ENCODE data around the gene MPHOSPH6.
"Not testable (repeated sequence)": the region's sequence is repeated elsewhere in the genome, so short reads cannot be mapped to it uniquely, and the experiment has no call there.

MPHOSPH6 gene, protein sequence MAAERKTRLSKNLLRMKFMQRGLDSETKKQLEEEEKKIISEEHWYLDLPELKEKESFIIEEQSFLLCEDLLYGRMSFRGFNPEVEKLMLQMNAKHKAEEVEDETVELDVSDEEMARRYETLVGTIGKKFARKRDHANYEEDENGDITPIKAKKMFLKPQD

DNA sequence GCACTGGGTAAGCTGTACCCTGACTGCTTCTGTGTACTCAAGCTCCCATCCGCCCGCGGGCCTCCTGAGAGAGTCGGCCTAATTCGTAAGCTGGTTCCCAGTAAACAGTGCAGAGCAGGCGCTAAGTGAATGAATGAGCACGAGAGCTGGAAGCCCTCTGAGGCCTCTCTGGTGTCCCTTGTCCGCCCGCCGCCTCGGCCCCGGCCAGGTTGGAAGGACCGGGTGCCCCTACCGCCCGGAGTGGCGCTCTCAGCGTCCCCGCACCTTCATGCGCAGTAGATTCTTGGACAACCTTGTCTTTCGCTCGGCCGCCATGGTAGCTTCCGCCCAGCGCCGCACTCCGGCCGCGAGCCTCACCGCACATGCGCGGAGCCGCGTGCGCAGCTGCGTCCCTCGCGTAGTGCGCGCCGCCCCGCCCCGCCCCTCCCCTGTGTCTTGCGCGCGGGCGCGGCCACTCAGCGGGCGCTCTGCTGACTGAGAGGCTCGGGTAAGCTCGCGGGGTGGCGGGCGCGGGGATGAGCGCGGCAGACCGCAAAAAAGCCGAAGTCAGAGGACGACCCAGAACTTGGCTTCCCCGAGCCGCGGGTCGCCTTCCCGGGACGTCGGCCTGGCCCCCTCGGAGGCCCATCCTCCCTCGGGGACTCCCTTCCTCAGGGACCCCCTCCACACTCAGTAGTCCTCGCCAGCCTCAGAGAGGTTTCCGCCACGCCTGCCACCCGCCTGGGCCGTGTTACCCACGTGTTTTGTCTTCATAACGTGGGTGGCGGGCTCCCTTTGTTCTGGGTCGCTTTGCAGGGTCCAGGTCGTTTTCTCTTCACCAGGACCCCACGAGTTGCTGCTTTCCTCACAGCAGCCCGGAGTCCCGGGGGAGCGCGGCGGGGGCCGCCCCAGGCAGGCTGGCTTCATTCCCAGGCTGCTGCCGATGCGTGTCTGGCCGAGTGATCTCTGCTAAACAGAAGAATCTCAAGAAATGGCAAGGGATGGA is at the start of gene MPHOSPH6:
TSS of gene MPHOSPH6 (minus strand) at position 364 of the 985 bp plus-strand sequence. CDS start at position 315, 49 bp downstream.
- DNase-seq, result peak; percentile 88 to 92

DNA sequence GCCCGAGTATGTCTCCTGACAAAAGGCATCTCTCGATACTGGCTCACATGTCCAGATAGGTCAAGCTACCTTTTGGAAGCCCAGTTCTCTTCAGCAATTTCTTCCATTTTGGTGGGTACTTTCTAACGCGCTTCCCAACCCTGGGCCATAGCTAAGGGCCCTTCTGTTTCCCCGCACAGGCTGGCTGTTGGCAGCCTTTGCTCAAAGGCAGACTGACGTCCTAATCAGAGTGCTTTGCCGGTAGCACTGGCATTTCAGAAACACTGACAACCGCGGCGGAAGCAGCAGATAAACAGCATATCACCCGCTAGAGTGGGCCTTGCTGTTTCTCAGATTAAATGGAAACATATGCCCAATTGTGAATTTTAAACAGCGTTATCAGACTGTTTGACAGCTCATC is 49.3 kb upstream of the MPHOSPH6 start:
- DNase-seq, result no peak

DNA sequence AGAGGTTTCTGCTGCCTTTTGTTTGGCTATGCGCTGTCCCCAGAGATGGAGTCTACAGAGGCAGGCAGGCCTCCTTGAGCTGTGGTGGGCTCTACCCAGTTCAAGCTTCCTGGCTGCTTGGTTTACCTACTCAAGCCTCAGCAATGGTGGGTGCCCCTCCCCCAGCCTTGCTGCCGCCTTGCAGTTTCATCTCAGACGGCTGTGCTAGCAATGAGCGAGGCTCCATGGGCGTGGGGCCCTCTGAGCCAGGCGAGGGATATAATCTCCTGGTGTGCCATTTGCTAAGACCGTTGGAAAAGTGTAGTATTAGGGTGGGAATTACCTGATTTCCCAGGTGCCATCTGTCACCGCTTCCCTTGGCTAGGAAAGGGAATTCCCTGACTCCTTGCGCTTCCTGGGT is 39.3 kb upstream of the MPHOSPH6 start:
- not testable (repeated sequence) for DNase-seq

DNA sequence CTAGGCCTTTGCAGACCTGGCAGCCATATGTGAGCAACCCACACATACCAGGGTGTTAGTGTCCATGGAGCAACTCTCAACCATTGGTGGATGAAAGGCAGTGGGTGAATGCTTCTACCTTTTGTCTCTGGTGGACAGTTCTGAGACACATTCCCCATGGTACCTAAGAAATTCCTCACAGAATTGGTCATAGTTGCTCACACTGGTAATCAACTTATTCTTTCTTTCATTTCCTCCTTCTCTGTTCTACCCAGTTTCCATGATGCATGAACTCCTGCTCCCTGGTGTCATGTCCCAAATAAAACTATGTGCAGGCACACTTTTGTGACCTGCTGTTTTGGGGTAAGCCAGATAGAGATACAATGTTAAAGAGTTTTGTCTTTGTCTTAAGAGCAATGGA is 33.2 kb upstream of the MPHOSPH6 start:
- no peak for DNase-seq

DNA sequence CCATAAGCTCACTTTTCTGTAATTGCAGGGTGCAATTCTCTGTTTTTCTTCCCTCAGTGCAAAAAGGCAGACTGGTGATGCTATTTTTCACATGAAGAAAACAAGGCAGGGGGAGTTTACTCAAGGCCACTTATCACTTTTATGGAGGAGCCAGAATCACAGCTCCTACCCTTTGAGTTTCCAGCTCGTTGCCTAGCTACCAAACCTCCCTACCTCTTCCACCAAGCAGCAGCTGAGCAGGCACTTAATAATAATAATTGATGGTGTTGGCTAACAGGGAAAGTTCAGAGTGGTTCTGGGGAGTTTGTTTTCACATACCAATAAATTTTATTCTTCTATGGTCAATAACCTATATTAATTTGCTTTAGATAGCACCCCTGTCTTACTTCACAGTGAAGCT is 31.9 kb upstream of the MPHOSPH6 start:
- DNase-seq, result no peak

DNA sequence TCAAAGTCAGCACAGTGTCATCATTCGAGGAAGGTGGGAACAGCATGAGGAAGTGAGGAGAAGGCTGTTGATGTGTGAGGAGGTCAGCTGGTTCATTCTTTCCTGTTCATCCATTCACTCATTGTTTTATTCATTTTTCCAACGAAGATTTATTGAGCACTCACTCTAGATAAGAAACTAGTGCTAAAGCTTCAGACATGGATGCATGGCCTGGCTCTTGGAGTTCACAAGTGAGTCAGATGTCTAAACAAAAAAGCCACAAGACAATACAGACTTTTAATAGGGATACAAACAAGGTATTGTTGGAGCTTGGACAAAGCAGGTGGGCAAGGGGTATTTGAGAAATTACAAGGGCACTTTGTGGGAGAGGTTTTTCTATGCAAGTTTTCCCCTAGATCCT is 31.3 kb upstream of the MPHOSPH6 start:
- DNase-seq, result no peak

DNA sequence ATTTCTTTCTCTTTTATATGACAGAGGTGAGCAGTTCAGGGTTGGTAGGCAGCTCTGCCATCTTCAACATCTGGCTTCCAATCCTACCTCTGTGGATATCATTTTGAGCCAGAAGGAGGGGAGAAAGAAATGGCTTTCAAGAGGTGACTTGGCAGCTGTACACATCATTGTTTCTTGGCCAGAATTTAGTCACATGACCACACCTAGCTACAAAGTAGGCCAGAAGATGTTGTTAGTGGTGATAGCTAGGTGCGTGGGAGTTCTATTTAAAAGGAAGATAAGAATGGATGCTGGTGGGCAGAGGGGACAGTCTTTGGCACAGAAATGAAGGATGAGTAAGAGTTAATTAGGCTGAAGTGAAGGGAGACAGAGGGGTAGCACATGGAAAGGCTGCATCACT is 29.2 kb upstream of the MPHOSPH6 start:
- DNase-seq, result no peak

DNA sequence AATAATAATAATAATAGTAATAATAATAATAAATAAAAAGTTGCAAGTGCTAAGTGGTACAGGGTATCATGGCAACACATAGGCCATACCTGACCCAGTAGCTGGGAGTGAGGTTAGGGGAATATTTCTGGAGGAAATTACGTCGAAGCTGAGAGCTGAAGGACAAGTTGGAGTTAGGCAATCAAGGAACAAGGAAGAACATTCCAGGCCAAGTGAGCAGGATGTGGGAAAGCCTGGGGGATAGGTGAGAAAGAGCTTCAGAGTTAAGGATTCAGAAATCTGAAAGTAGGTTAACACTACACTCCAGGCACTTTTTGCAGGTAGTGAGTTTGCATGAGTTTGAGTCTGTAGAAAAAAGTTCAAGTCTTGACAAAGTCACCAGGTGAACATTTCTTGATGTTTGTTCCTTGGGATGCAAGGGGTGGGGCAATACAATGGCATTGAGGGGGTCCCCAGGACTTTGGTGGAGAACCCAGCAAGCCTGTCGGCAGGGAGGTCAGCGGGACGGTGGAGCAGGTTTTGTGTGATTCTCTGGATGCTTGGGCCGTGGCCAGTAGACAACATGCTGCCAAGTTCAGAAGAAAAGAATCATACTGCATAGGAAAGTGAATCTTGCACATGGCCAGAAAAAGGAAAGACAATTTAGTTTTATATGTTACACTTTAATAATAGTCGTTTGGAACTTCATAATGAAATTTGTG is 27.7 kb upstream of the MPHOSPH6 start:
- DNase-seq, result no peak

DNA sequence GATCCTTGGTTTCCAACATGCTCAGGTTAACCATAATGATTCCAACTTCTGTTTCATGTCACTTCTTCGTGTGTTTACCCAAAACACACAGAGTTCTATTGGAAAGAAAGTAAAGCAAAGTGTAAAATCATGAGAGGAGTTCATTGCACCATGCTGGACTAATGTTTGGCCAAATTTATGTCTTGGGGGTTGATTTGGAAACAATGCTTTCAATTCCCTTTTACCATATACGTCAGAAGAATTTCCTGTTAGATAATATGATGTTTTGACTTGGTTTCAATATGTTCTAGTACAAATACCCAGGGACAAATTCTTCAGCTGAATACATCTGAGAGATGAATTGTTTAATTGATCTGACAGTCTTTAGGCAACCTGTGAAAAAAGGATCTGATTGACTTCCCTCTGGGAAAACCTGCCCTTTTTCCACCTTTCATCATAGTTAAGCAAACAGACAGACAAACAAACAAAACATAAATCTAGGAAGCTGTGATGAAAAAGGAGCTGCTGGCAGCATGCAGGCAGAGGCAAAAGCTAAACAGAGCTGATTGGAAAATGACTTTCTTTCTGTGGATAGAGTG is 26.0 kb upstream of the MPHOSPH6 start:
- DNase-seq, result no peak

DNA sequence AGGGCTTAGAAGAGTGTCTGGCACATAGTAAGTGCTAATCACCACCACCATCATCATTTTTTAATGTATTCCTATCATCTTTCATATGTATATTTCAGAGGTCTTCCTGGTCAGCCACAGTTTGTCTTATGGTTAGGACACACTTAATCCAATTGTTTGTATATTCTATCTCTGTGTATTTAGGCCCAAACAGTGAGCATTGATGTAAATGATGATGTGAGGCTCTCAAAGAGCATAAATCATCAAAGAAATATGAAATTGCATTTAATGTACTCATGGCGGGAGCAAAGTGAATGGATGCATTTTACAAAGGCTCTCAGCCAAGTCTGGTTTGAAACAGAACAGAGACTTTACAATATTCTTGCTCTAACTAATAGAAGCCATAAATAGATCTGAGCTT is 24.1 kb upstream of the MPHOSPH6 start:
- DNase-seq, result no peak

DNA sequence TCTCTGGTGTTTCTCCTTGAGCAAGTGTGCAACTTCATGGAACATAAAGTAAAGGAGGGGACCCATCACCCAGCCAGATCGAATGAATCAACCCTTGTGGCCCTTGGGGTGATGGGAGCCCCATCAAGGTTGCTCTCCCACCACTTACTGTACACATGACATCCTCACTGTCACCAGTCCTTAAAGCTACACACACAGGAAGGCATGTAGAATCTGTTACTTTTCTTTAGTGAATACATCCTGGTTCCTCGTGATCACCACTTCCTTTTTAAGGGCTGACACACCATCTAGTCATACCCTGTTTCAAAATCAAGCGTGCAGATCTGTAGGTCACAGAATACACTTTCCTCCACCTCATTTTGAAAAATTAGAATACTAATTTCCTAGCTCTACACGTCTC is 22.6 kb upstream of the MPHOSPH6 start:
- peak; percentile 30 to 33 for DNase-seq

DNA sequence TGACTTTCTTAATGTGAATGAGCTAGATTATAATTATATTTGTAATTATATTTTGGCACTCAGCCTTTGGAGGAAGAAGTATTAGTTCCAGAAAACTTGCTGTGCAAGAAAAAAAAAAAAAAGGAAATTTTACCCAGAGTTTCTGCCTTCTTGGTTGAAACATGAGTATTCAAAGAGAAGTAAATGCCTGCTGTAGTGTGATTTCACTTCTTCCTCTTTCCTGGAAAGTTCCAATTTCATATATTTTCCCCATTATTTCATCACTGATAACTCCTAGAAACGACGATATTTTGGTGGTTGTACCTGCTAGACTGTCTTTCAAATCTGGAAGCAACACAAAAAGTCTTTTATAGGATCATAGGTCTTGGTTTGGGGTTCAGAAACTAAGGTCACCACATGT is 20.4 kb upstream of the MPHOSPH6 start:
- DNase-seq, result no peak

DNA sequence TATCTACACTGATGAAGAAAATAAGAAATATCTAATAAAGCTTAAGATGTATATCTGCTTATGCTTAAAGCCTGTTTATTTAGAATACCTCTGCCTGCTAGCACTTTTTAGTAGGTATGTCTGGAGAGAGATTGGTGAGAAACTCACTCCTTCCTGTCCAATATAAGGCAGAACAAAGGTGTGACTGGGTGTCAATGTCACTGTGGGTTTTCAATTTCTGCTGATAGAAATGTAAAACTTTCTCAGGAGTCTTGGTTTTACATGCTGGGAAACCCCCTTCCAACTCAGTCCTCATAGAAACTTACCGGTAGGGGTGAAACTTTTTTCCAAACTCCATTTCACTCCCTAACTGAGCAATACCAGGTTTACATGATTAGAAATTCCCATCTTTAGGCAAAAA is 17.8 kb upstream of the MPHOSPH6 start:
- DNase-seq, result no peak

DNA sequence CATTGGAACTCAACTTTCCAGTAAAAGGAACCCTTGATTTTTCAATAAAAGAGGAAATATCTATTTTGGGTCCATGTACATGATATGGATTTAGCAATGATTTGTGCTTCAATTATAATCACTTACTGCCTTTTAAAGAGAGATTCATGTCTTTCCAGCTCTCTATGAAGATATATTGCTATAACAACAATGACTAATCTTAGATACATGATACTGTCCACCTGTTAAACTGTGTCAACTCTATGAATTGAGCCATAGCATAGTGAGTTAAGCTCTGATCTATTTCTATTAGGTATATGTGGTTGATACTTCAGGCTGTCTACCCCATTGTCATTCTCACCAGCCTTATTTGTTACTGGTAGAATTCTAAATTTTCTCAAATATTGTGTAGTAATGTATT is 15.0 kb upstream of the MPHOSPH6 start:
- DNase-seq, result no peak

DNA sequence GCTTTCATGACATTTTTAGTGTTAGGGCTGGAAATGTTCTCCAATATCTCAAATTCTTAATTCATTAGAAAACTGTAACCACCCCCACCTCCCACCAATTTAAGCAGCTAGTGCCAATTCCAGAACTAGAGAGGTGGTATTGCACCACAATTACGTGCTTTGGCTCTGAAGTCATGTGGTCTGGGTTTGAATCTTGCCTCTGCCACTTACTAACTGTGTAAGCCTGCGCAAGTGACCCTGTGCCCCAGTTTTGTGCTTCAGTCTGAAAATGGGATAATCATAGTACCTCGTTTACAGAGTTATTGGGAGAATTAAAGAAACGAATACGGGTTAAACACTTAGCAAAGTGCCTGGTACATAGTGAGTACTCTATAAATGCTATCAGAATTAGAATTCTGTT is 14.2 kb upstream of the MPHOSPH6 start:
- no peak for DNase-seq

DNA sequence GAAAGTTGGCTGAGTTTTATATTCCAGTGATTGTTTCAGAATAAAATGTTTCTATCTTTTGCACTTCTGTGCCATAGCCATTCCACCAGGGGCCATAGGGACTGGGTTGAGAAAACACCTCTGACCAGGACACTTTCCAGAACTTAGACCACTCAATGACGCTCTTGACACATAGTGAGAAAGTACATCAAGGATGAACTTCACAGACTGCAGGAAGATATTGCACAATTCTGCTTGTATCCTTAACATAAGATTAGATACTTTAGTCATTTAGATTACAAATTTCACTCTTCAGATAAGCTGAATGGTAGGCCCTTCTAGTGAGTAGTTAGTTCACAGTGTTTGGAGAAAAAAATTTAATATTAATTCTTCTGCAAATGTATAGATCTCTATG is 13.0 kb upstream of the MPHOSPH6 start:
- DNase-seq, result no peak

DNA sequence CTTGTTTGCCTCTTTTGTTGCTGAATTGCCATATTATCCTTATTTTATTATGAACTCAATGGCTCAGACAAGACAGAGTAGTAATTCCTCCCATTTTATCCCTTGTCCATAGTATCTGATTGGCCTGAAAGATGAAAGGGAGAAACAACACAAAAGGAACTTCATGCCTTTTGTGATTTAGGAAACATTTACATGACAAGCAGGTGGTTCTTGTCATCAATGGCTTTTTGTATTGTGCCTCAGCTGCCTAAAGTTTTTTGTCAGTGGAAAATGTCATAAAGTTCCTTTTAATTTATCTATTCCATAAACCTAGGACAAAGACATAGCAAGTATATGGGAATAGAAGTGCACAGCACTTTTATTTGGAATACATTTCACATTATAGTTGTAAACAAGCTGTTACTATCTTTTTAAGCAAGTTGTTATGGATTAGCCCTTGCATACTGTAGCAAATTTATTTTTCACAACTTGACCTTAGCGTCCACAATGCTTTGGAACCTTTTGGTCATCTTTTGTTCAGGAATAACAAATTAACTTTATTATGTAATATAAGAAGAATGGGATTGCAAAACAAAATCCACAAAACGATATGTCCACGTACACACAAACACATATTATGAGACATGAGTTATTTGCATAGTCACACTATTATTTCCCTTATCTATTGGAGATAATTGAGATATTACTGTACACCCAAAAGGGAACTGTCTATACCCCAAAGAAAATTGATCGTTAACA is 12.4 kb upstream of the MPHOSPH6 start:
- no peak for DNase-seq

DNA sequence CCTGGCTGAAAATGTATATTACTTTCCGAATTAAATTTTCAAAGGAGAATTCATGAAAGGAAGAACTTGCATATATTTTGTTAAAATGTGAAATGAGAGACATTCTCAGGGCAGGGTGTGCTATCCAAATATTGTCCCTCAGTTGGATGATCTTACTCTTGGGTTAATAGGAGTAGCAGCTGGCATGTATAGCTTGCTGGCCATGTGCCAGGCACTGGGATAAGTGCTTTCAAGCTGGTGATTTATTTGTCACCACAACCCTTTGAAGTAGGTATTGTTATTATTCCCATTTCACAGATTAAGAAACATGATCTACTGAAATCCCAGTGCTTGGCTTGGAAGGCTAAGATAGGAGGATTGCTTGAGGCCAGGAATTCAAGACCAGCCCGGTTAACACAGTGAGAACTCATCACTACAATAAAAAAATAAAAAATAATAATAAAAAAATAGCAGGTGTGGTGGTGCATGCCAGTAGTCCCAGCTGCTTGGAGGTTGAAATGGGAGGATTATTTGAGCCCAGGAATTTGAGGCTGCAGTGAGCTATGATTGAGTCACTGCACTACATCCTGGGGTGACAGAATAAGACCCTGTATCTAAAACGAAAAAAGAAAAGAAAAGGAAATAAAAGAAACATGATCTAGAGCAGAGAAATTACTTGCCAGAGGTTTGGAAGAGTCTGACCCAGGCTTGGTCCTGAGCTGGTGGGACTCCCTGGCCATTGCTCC is 11.6 kb upstream of the MPHOSPH6 start:
- no peak for DNase-seq

DNA sequence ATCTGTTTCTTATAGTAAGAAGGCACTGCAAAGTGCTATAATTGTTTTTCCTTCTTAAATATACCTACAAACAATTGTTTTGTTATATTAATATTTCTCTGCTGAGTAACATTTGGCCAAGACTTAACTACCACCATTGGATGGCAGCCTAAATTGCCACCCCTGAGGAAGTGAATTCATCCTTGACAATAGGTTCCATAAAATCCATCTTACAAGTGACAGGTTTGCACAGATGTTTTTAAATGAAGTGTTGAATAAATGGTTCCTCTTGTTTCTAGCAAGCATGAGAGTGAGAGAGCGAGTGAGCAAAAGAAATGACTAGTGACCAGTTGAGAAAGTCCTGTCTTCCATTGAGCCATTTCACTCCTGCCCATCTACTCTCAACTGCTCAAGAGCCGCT is 8.3 kb upstream of the MPHOSPH6 start:
- DNase-seq, result no peak

DNA sequence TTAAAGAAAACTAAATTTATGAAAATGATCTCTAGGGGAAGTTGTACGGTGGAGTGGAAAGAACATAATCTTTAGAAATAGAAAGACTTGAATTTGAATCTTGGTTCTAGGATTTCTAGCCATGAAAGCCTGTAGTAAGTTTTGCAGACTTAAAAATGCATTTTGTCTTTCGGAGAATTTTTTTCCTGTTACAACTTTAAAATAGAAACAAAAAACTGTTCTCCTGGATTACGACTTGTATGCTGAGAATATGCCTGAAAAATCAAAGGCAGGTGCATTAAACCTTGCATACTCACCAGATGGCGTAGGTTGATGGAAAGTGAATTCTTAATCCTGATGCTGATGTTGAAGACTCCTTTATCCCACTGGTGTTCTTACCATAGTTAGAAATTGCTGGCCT is 7.5 kb upstream of the MPHOSPH6 start:
- DNase-seq, result no peak

DNA sequence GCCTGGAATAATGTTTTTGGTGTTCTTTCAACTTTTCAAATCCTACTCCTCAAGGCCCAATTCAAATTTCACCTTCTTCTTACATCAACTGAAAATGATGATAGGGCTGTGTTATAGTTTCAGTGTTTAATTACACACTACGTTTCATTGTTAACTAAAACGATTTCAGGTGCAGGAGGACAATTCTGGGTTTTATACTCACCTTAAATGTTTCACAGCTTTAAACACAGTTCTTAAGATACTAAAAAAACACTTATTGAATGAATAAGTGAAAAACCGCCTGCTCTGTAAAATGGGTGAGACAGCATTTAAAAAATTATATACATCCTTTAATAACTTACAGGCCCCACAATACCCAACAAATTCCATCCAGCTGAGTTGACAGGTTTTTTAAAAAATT is 6.2 kb upstream of the MPHOSPH6 start:
- DNase-seq, result no peak

DNA sequence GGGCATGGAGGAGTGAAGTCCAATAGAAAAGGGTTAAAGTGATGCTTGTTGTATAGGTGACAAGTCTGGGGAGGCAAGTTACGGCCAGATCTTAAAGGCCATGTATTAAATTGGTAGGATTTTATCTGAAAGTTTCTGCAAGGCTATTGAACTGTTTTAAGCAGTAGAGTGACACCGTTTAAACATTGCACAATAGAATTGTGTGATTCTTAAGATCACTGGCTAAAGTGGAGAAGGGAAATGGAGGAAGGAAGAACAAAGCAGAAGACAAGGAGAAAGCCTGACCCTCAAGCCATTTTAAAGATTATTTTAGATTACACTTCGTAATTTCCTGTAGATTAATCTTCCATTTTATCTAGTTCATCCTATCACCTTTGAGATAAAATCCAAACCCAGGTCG is 5.6 kb upstream of the MPHOSPH6 start:
- DNase-seq, result no peak

All from CD4-positive, alpha-beta T cell treated with Interferon alpha-2 for 1 hour (primary cell).